ENCODE data around the gene MLYCD. TPM values are rescaled to one million over a fixed set of nuclear protein-coding genes. Genes with fewer than 3 reads are reported as not detected.

Gene MLYCD
- total and polyA plus RNA-seq, 10 of the 15 experiments (the other 5 are each of a cell fraction or from before 2014, with no cell fraction given): 0.21 to 3.7 (median 1.7) TPM

GRCh38 chr16:83899978-83900377 lies 1.1 kb downstream of the MLYCD start:
- ATAC-seq: no peak
- no TSS peak for BruUV-seq (replicated peaks)
- WGBS (ENCODE audit: insufficient coverage, insufficient replicate concordance, low lambda C conversion rate, missing lambda C conversion rate): 93% methylated on average over 3 of the region's 3 CpGs
- Histone ChIP-seq H2AFZ (ENCODE audit: control insufficient read depth, low read depth, low read length) (peak overlapping the region; percentile 29; the same call in 1 of the 2 replicates), H3K4me2 (ENCODE audit: control insufficient read depth, insufficient read depth) (peak overlapping the region; percentile 72), H3K36me3 (ENCODE audit: control insufficient read depth in 2 of 2, insufficient read depth in 2 of 2, low read length in 1 of 2) (no peaks in the 10 kb centered on the region), H3K27ac (ENCODE audit: control insufficient read depth, insufficient read depth) (no peak overlapping the region), H3K9ac (ENCODE audit: control insufficient read depth, insufficient read depth, low read length) (peak overlapping the region; percentile 56), H3K4me1 (ENCODE audit: control insufficient read depth, insufficient read depth, low read length) (peaks cover 7% of the 10 kb centered on the region; the same call in 1 of the 2 replicates), H4K20me1 (ENCODE audit: control insufficient read depth, insufficient read depth) (no peaks in the 10 kb centered on the region), H3K27me3 (replicated peaks in 1 of 2; ENCODE audit: control insufficient read depth in 2 of 2, insufficient read depth in 2 of 2, low read length in 1 of 2) (no peaks in the 10 kb centered on the region), H3K9me3 (replicated peaks; ENCODE audit: control insufficient read depth, insufficient read depth, low read length) (no peaks in the 10 kb centered on the region), H3K4me3 (peak overlapping the region; percentile 73), H3K79me2 (ENCODE audit: control insufficient read depth, insufficient read depth, low read length) (peaks cover 6% of the 10 kb centered on the region)
- ChIA-PET SMC1A (ENCODE audit: uncharacterized antibody, unreplicated experiment) (no interaction called here), RAD21 (ENCODE audit: unreplicated experiment) (no interaction called here), POLR2A (no interaction called here), CTCF (no interaction called here)
- no peak for TF ChIP-seq TCF3 (IDR thresholded peaks at IDR 0.05; ENCODE audit: borderline replicate concordance, insufficient read depth, low read depth, low read length)
- no peak for TF ChIP-seq POLR2AphosphoS5 (IDR thresholded peaks at IDR 0.05; ENCODE audit: low read length)
- TF ChIP-seq CTCF (IDR thresholded peaks at IDR 0.05 in 2 of 3, conservative IDR thresholded peaks at IDR 0.05 in 1 of 3; ENCODE audit: control insufficient read depth in 2 of 3, extremely low read depth in 1 of 3, insufficient read depth in 1 of 3, low read depth in 3 of 3, low read length in 3 of 3): no peak
- TF ChIP-seq WRNIP1 (IDR thresholded peaks at IDR 0.05; ENCODE audit: borderline replicate concordance, low read depth, low read length): no peak
- no peak for TF ChIP-seq RELB (IDR thresholded peaks at IDR 0.05; ENCODE audit: low read depth)
- TF ChIP-seq ZNF687 (IDR thresholded peaks at IDR 0.05): no peak
- in situ Hi-C loops (cut with MboI): no loop called here
- intact Hi-C loops (cut with micrococcal nuclease; ENCODE audit: unreplicated experiment): no loop called here
- DNase-seq (ENCODE audit: low read depth, low spot score): no peak
- FAIRE-seq: no peak

Data from GM12878 (cell line).